GM19395 (cell line): ENCODE measurements around the gene GABBR2.
"Not testable (repeated sequence)": the region's sequence is repeated elsewhere in the genome, so short reads cannot be mapped to it uniquely, and the experiment has no call there.

ENCODE experiments used
- ATAC-seq: cut with Tn5 transposase; IDR thresholded peaks from one replicate; pipeline ENCODE4 v1.9.1; 2021; ENCODE audit warnings: mild to moderate bottlenecking, moderate library complexity; ENCODE audit not compliant: unreplicated experiment

GABBR2 gene

GRCh38 chr9:98494852-98495251, 213.9 kb downstream of the GABBR2 start:
- ATAC-seq: no peak

- no peak for ATAC-seq
These were observed 216.9 kb downstream of the GABBR2 start for GRCh38 chr9:98491828-98492227.

GRCh38 chr9:98491231-98491651, 217.5 kb downstream of the GABBR2 start:
- ATAC-seq: no peak

- ATAC-seq: no peak
These were observed 220.0 kb downstream of the GABBR2 start for GRCh38 chr9:98488571-98489312.

- no peak for ATAC-seq
These were observed 223.0 kb downstream of the GABBR2 start for GRCh38 chr9:98485706-98486105.

- ATAC-seq: no peak
These were observed 224.6 kb downstream of the GABBR2 start for GRCh38 chr9:98484162-98484561.

GRCh38 chr9:98482226-98482625, 226.5 kb downstream of the GABBR2 start:
- no peak for ATAC-seq

- ATAC-seq: no peak
These were observed 227.1 kb downstream of the GABBR2 start for GRCh38 chr9:98481676-98482075.

GRCh38 chr9:98479967-98480847, 228.5 kb downstream of the GABBR2 start:
- no peak for ATAC-seq

- no peak for ATAC-seq
These were observed 229.3 kb downstream of the GABBR2 start for GRCh38 chr9:98479449-98479848.

GRCh38 chr9:98477884-98478283, 230.9 kb downstream of the GABBR2 start:
- ATAC-seq: no peak

GRCh38 chr9:98472216-98472615, 236.5 kb downstream of the GABBR2 start:
- no peak for ATAC-seq

GRCh38 chr9:98471185-98471584, 237.6 kb downstream of the GABBR2 start:
- no peak for ATAC-seq

GRCh38 chr9:98468567-98469239, 240.0 kb downstream of the GABBR2 start:
- no peak for ATAC-seq

GRCh38 chr9:98465799-98466198, 242.9 kb downstream of the GABBR2 start:
- no peak for ATAC-seq

GRCh38 chr9:98464156-98464690, 244.5 kb downstream of the GABBR2 start:
- ATAC-seq: not testable (repeated sequence)

- no peak for ATAC-seq
These were observed 246.4 kb downstream of the GABBR2 start for GRCh38 chr9:98462310-98462709.

GRCh38 chr9:98460704-98461103, 248.0 kb downstream of the GABBR2 start:
- no peak for ATAC-seq

GRCh38 chr9:98457726-98458370, 250.9 kb downstream of the GABBR2 start:
- ATAC-seq: no peak

- ATAC-seq: no peak
These were observed 252.6 kb downstream of the GABBR2 start for GRCh38 chr9:98456156-98456613.
